ENCODE measurements around the gene CTPS2.
"Not testable (repeated sequence)": the region's sequence is repeated elsewhere in the genome, so short reads cannot be mapped to it uniquely, and the experiment has no call there.

The CTPS2 gene

DNA sequence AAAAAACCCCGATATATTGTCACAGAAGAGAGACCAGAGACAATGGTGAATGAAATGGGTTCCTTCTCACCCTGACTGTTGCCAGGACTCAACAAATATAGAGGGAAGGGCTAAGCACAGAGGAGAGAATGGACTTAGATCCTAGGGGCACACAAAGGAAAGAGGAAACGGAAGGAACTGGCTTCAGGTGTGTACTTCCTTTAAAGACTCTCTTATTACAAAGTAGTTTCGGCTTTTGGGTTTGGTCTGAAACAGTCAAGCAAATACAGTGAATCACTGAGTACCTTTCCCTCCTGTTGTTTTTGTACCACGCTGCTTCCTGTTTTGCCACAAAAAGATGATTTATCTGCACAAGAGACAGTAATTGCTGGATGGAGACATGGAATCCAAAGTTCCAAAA is 108.6 kb downstream of the CTPS2 start:
- TF ChIP-seq ZFX (IDR thresholded peaks at IDR 0.05; ENCODE audit: borderline replicate concordance), result no peak
- TF ChIP-seq, protein P1, sequence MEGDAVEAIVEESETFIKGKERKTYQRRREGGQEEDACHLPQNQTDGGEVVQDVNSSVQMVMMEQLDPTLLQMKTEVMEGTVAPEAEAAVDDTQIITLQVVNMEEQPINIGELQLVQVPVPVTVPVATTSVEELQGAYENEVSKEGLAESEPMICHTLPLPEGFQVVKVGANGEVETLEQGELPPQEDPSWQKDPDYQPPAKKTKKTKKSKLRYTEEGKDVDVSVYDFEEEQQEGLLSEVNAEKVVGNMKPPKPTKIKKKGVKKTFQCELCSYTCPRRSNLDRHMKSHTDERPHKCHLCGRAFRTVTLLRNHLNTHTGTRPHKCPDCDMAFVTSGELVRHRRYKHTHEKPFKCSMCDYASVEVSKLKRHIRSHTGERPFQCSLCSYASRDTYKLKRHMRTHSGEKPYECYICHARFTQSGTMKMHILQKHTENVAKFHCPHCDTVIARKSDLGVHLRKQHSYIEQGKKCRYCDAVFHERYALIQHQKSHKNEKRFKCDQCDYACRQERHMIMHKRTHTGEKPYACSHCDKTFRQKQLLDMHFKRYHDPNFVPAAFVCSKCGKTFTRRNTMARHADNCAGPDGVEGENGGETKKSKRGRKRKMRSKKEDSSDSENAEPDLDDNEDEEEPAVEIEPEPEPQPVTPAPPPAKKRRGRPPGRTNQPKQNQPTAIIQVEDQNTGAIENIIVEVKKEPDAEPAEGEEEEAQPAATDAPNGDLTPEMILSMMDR (IDR thresholded peaks at IDR 0.05), result no peak
- H3K27ac ChIP-seq, result no peak overlapping the region

DNA sequence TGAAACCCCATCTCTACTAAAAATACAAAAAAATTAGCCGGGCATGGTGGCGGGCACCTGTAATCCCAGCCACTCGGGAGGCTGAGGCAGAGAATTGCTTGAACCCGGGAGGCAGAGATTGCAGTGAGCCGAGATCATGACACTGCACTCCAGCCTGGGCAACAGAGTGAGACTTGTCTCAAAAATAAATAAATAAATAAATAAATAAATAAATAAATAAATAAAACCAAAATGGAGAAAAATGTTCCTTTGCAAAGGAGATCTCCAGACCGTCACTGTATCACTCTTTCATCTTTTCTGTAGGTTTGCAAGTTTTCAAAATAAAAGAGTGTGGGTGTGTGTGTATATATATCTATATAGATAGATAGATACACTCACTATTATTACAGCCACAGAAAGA is 109.2 kb downstream of the CTPS2 start:
- H3K27ac ChIP-seq, result not testable (repeated sequence)

DNA sequence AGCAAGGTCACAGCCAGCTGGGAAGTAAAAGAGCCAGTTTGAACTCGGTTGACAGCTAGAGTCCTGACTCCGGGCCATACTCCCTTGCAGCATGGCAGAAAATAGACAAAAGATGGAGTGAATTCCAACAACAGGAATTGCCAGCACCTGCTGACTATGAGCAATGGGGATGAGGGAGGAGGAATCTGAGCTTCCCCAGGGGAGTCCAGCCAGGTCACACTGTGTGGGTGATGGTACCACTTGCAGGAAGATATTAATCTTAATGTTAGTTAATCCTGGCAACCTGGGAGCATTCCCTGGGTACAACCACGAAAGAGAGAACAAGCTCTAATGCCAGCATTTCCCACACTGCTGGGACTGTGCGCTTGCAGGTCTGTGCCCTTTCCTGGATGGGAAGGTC is 110.6 kb downstream of the CTPS2 start:
- no peak for TF ChIP-seq ZFX (IDR thresholded peaks at IDR 0.05; ENCODE audit: borderline replicate concordance)
- TF ChIP-seq, protein P1 (IDR thresholded peaks at IDR 0.05), result no peak
- H3K27ac ChIP-seq, result no peak overlapping the region

DNA sequence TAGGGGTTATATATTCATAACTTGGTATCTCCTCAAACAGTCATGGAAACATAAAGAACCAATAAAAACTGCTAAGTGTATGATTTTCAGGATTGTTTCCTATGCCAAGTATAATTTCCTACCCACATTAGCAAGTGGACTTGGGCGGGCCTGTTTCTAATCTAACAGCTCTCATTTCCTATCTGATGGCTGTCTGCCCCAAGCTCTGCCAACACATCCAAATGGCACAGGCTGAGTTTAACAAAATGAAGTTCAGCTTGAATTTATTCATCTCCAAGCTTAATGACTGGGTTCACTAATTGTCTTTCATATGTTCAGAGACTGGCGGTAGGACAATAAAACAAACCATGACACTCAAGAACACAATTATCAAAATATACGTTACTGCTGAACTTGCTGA is 118.0 kb downstream of the CTPS2 start:
- H3K27ac ChIP-seq, result no peak overlapping the region
- TF ChIP-seq ZFX (IDR thresholded peaks at IDR 0.05; ENCODE audit: borderline replicate concordance), result no peak
- TF ChIP-seq, protein P1 (IDR thresholded peaks at IDR 0.05), result no peak

DNA sequence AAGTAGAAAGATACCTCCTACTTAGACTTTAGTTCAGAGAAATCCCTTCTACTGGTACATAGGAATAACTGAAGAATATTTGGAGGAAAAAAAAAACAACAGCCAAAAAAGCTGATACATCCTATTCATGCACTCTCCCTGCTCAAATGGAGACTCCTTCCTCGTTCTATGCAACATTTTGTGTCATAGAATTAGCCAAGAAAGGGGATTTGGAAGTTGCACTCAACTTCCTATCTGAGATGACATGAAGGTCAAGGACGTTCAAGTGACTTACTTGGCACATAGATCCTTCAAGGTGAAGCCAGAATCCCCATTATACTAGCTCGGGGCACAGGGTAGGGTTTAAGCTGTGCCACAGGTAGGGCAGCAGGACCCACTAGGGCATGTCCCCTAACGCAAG is 118.7 kb downstream of the CTPS2 start:
- no peak overlapping the region for H3K27ac ChIP-seq
- no peak for TF ChIP-seq ZFX (IDR thresholded peaks at IDR 0.05; ENCODE audit: borderline replicate concordance)
- TF ChIP-seq, protein P1 (IDR thresholded peaks at IDR 0.05), result no peak

DNA sequence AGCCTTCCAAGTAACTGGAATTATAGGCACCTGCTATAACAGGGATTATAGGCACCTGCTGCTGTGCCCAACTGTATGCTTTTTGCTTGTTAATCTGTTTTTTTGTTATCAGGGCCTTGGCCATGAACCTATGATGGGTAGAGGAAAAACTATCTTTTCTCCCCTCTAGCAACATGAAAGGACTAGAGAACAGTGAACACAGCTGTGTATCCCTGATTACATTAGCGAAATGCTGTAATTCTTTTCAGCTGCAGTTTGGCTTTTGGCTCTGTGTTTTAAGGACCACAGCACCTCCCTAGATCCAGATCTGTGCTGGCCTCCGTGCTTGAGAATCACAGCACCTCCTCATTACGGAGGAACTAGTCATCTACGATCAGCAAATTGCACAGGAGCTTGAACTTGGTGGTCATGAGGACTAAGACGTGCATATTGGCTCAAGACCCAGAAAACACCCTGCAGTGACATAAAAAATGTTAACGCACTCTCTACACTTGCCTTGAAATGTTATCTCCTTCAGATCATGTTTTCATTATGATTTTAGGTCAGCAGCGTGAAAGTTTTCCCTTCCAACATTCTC is 120.2 kb downstream of the CTPS2 start:
- no peak for TF ChIP-seq ZFX (IDR thresholded peaks at IDR 0.05; ENCODE audit: borderline replicate concordance)
- TF ChIP-seq, protein P1 (IDR thresholded peaks at IDR 0.05), result no peak
- no peak overlapping the region for H3K27ac ChIP-seq

DNA sequence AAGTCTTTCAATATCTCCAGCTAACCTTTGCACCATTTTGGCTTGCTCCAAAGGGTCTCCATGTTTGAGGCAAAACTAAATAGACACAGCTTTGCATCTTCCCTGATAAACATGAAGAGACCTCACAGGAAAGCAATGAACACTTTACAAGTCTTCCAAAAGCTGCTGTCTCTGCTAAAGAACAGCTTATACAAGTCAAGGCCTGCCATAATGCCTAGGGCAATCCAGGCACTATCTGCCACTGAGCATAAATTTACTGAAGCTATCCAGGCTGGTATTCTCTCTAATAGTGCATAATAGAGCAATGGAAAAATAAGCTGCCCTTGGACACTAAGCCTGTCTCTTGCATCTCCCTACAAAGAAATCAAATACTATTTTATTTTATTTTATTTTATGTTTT is 122.6 kb downstream of the CTPS2 start:
- TF ChIP-seq, protein P1 (IDR thresholded peaks at IDR 0.05), result no peak
- no peak for TF ChIP-seq ZFX (IDR thresholded peaks at IDR 0.05; ENCODE audit: borderline replicate concordance)
- H3K27ac ChIP-seq, result no peak overlapping the region

DNA sequence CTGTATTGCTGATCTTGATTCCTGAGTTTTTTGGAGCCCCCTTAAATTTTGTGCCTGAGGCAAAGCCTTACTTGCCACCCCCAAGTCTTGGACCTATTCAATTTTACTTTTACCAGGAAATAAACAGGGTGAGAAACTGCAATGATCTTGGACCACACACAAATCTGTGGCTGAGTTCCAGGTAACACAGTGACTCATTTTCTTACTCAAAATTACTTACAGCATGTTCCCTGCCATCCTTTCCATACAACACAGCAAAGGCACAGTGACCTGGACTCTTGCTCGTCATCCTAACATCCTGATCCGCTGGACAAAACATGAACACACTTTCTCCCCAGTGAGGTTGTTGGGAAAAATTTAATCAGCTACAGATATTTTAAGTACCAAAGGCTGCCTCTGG is 123.3 kb downstream of the CTPS2 start:
- no peak overlapping the region for H3K27ac ChIP-seq
- TF ChIP-seq, protein P1 (IDR thresholded peaks at IDR 0.05), result no peak
- no peak for TF ChIP-seq ZFX (IDR thresholded peaks at IDR 0.05; ENCODE audit: borderline replicate concordance)

Measured in 22Rv1 (cell line).